Keratinocyte (primary cell): Measurements from ENCODE around the gene GLG1. TPM values are rescaled to one million over a fixed set of nuclear protein-coding genes. Genes with fewer than 3 reads are reported as not detected.

ENCODE experiments used
- polyA plus RNA-seq, 5 experiments: library from polyadenylated mRNA; depleted of rRNA in 3 of 5; stranded (reverse) in 3 of 5; stranded (forward) in 1 of 5; unstranded in 1 of 5; fragments of >200 nt; gene quantifications; 1 replicate in 1 of 5; 2 replicates in 3 of 5; 3 replicates in 1 of 5; pipeline versions ENCODE4 v1.2.1 to v1.2.3, GENCODE V29; 2011 to 2012; ENCODE audit warnings: missing spikeins in 2 of 5, low read depth in 1 of 5, low replicate concordance in 1 of 5
- small RNA-seq, 3 experiments: library from RNA; depleted of rRNA; stranded (forward); fragments of <200 nt; gene quantifications; one replicate each; pipeline ENCODE3, GENCODE V24; 2012; ENCODE audit warnings: low read depth in 3 of 3, low replicate concordance in 1 of 3; ENCODE audit not compliant: insufficient read length in 3 of 3

Gene GLG1
- polyA plus RNA-seq, 1 donor (not counting 4 experiments of a cell fraction or from before 2014, with no cell fraction given): 63.6 TPM

Small RNA genes within 50 kb of the gene (small RNA-seq; reads per million reads assigned to genes)
- 0 reads per million in 3 experiments for gene RF00019
- 0 reads per million in 3 experiments for gene RNU6-237P

Other genes with a start within 250 kb of the GLG1 start
- gene NPIPB15, start 230.8 kb downstream of the GLG1 start, polyA plus RNA-seq: 1.3 to 1.9 TPM (median 1.7 TPM) in 3 replicates
- gene CLEC18B, start 185.6 kb downstream of the GLG1 start, polyA plus RNA-seq: 0.05 to 0.90 TPM (median 0.46 TPM) in 3 replicates
- 22.6 to 29.2 TPM (median 25.0 TPM) in 3 replicates for gene RFWD3, start 59.8 kb upstream of the GLG1 start, polyA plus RNA-seq
- gene MLKL, start 93.7 kb upstream of the GLG1 start, polyA plus RNA-seq: 6.4 to 12.5 TPM (median 12.4 TPM) in 3 replicates
- gene FA2H, start 167.7 kb upstream of the GLG1 start, polyA plus RNA-seq: 0.03 to 0.16 TPM (median 0.09 TPM) in 3 replicates